ENCODE results near the gene NPTN. TPM values are rescaled to one million over a fixed set of nuclear protein-coding genes. Genes with fewer than 3 reads are reported as not detected.

Gene NPTN
- total RNA-seq, 1 experiment from 2014 or later, result 164 TPM

DNA sequence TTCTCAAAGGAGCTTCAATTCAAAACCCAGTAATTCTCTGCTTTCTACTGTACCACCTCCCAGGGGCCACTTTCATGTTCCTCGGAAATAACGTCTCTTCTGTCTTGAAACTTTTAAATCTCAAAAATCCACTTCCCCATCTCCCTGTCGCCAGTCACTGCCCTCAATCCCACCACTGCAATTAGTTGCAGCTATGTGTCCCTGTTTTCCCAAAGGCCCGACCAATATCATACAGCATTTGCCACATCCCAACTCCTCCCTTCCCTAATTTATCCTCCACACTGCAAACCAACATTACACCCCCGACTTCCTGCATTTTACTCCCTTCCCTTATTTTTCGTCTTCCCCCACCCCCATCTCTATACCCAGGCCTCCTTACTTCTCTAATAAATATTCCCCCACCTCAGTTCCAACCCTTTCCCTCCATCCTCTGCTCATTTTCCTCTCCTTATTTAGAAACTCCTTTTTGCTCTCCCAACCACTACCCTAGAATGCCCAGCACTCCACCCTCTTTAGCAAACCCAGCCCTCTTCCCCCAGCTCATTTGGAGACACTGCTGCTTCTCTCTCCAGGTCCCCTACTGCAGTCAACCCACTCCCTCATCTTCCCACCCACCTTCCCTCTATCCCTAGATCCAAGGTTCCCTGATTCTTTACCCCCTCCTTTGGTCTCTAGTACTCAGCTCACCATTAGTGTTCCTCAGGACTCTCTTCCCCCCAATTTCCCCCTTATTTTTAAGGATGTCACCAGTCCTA is 1.1 kb downstream of the NPTN start:
- Histone ChIP-seq H3K79me2 (ENCODE audit: low read length) (peaks cover 58% of the 10 kb centered on the region), H3K4me2 (ENCODE audit: low read length) (peak overlapping the region; percentile 98), H2AFZ (ENCODE audit: low read length) (no peak overlapping the region), H3K36me3 (ENCODE audit: low read depth, low read length) (no peaks in the 10 kb centered on the region), H3K9ac (ENCODE audit: low read length) (peak overlapping the region; percentile 88), H3K27me3 (ENCODE audit: low read length) (no peaks in the 10 kb centered on the region), H3F3A (ENCODE audit: low read length, unreplicated experiment) (peaks cover 6% of the 10 kb centered on the region), H3K9me2 (replicated peaks; ENCODE audit: low read length) (no peaks in the 10 kb centered on the region), H3K4me3 (ENCODE audit: low read length) (peak overlapping the region; percentile 90), H4K20me1 (ENCODE audit: low read length) (peaks cover 51% of the 10 kb centered on the region), H3K4me1 (ENCODE audit: insufficient read depth, low read length) (peaks cover 69% of the 10 kb centered on the region), H3K9me3 (ENCODE audit: low read length) (no peaks in the 10 kb centered on the region), H3K27ac (ENCODE audit: low read length) (peak overlapping the region; percentile 18)
- no peak for TF ChIP-seq EZH2phosphoT487 (IDR thresholded peaks at IDR 0.05; ENCODE audit: borderline replicate concordance, low read length)
- no peak for TF ChIP-seq EZH2 (IDR thresholded peaks at IDR 0.05; ENCODE audit: low read length, unreplicated experiment)
- TF ChIP-seq CTCF (conservative IDR thresholded peaks at IDR 0.05; ENCODE audit: low read depth, low read length), result no peak
- ATAC-seq (peak; percentile 8; the same call in 1 of the 2 replicates), DNase-seq (peak; percentile 49)
- no TSS peak for BruUV-seq (replicated peaks)
- intact Hi-C loops (cut with micrococcal nuclease), result loop anchor here (10.0 kb wide), 1 partner anchor 347 kb away; no protein-coding TSS in a partner anchor
- CTCF ChIA-PET, result interaction anchor here (0.6 kb wide), 1 partner anchor 9 kb away, joined by 3 read pairs; no protein-coding TSS in a partner anchor
- POLR2A ChIA-PET (ENCODE audit: unreplicated experiment), result no interaction called here

- Histone ChIP-seq H3K27me3 (ENCODE audit: low read length) (no peaks in the 10 kb centered on the region), H3K79me2 (ENCODE audit: low read length) (peaks cover 69% of the 10 kb centered on the region), H3K27ac (ENCODE audit: low read length) (peak overlapping the region; percentile 74; the same call in 1 of the 2 replicates), H3K36me3 (ENCODE audit: low read depth, low read length) (no peaks in the 10 kb centered on the region), H3K9me3 (ENCODE audit: low read length) (no peaks in the 10 kb centered on the region), H4K20me1 (ENCODE audit: low read length) (peaks cover 58% of the 10 kb centered on the region), H3F3A (ENCODE audit: low read length, unreplicated experiment) (peaks cover 6% of the 10 kb centered on the region), H3K9me2 (replicated peaks; ENCODE audit: low read length) (no peaks in the 10 kb centered on the region), H3K9ac (ENCODE audit: low read length) (peak overlapping the region; percentile 88; the same call in 1 of the 2 replicates), H3K4me2 (ENCODE audit: low read length) (peak overlapping the region; percentile 98), H2AFZ (ENCODE audit: low read length) (no peak overlapping the region), H3K4me3 (ENCODE audit: low read length) (peak overlapping the region; percentile 90), H3K4me1 (ENCODE audit: insufficient read depth, low read length) (peaks cover 79% of the 10 kb centered on the region)
- CTCF ChIA-PET, result no interaction called here
- TF ChIP-seq EZH2phosphoT487 (IDR thresholded peaks at IDR 0.05; ENCODE audit: borderline replicate concordance, low read length), result no peak
- TF ChIP-seq CTCF (conservative IDR thresholded peaks at IDR 0.05; ENCODE audit: low read depth, low read length), result no peak
- no peak for TF ChIP-seq EZH2 (IDR thresholded peaks at IDR 0.05; ENCODE audit: low read length, unreplicated experiment)
- intact Hi-C loops (cut with micrococcal nuclease), result loop anchor here (10.0 kb wide), 1 partner anchor 346 kb away; no protein-coding TSS in a partner anchor
- no peak for DNase-seq
- no peak for ATAC-seq
- POLR2A ChIA-PET (ENCODE audit: unreplicated experiment), result interaction anchor here (0.6 kb wide), 1 partner anchor 9 kb away, joined by 4 read pairs; no protein-coding TSS in a partner anchor
- TSS peak; percentile 21 for BruUV-seq (replicated peaks)
These were observed 2.2 kb downstream of the NPTN start for GRCh38 chr15:73630921-73631362.

All from PC-3 (cell line).